SU-DHL-6 (cell line): ENCODE data around the gene RAVER2.

ENCODE experiments used
- H2AFZ ChIP-seq: fragments of 200-600 bp; sonication (generic); 2 replicates; pipeline ENCODE4 v1.6.1; 2014; ENCODE audit warnings: low read depth, mild to moderate bottlenecking, moderate library complexity, mixed read lengths, antibody characterized with exemption, low read length; ENCODE audit not compliant: severe bottlenecking
- H3F3A ChIP-seq: fragments of 200-600 bp; shearing (Covaris generic); 2 replicates; pipeline ENCODE4 v1.6.0; 2016; ENCODE audit warnings: antibody characterized with exemption, mild to moderate bottlenecking; ENCODE audit not compliant: insufficient read depth
- H3K27ac ChIP-seq: fragments of 200-600 bp; sonication (generic); 2 replicates; pipeline ENCODE4 v1.5.1; 2016; ENCODE audit warnings: low read depth, mild to moderate bottlenecking, low read length, moderate library complexity, mixed read lengths
- H3K27me3 ChIP-seq: fragments of 200-600 bp; sonication (generic), shearing (Covaris generic); 2 replicates; pipeline ENCODE4 v1.6.0; 2014; ENCODE audit warnings: mild to moderate bottlenecking, low read length
- H3K36me3 ChIP-seq: fragments of 200-600 bp; sonication (generic); 2 replicates; pipeline ENCODE4 v1.6.1; 2014; ENCODE audit warnings: mild to moderate bottlenecking, low read length, mixed read lengths
- H3K4me2 ChIP-seq: fragments of 300-600, 200-600 bp; shearing (Covaris generic), sonication (generic); 2 replicates; pipeline ENCODE4 v1.6.0; 2014; ENCODE audit warnings: low read length, low read depth, mild to moderate bottlenecking; ENCODE audit not compliant: poor library complexity, severe bottlenecking
- H3K4me3 ChIP-seq: fragments of 200-600 bp; sonication (generic); 2 replicates; pipeline ENCODE4 v1.5.1; 2014; ENCODE audit warnings: antibody characterized with exemption, low read length, mild to moderate bottlenecking, mixed read lengths; ENCODE audit not compliant: insufficient read depth, poor library complexity, severe bottlenecking
- H3K79me2 ChIP-seq: fragments of 200-600 bp; sonication (generic); 2 replicates; pipeline ENCODE4 v1.6.1; 2014; ENCODE audit warnings: mild to moderate bottlenecking, low read length, moderate library complexity; ENCODE audit not compliant: insufficient read depth
- H3K9ac ChIP-seq: fragments of 200-600 bp; sonication (generic); 2 replicates; pipeline ENCODE4 v1.7.0; 2014; ENCODE audit warnings: mild to moderate bottlenecking, low read length
- H3K9me2 ChIP-seq: fragments of 200-600 bp; sonication (generic); replicated peaks from 2 replicates; pipeline ENCODE4 v1.6.1; 2014; ENCODE audit warnings: low read length; ENCODE audit not compliant: insufficient read depth
- H3K9me3 ChIP-seq: fragments of 200-600 bp; sonication (generic); 2 replicates; pipeline ENCODE4 v1.6.1; 2014; ENCODE audit warnings: low read length, mixed read lengths; ENCODE audit not compliant: insufficient read depth
- H4K20me1 ChIP-seq: fragments of 200-600 bp; sonication (generic); 2 replicates; pipeline ENCODE4 v1.6.1; 2014; ENCODE audit warnings: low read depth, mild to moderate bottlenecking, antibody characterized with exemption, low read length, moderate library complexity, mixed read lengths
- EZH2phosphoT487 ChIP-seq: fragments of 200-600 bp; sonication (generic), shearing (Covaris generic); conservative IDR thresholded peaks from 2 replicates; pipeline ENCODE4 v1.6.1; 2018; ENCODE audit warnings: mild to moderate bottlenecking, antibody characterized with exemption, low read length, moderate library complexity, mixed read lengths
- TF ChIP-seq, protein P1 (sequence below): fragments of 200-600 bp; sonication (generic); IDR thresholded peaks from one replicate; pipeline ENCODE4 v1.5.1; 2017; ENCODE audit warnings: antibody characterized with exemption, mild to moderate bottlenecking, low read length, moderate library complexity; ENCODE audit not compliant: insufficient read depth, poor library complexity, severe bottlenecking

The RAVER2 gene

DNA sequence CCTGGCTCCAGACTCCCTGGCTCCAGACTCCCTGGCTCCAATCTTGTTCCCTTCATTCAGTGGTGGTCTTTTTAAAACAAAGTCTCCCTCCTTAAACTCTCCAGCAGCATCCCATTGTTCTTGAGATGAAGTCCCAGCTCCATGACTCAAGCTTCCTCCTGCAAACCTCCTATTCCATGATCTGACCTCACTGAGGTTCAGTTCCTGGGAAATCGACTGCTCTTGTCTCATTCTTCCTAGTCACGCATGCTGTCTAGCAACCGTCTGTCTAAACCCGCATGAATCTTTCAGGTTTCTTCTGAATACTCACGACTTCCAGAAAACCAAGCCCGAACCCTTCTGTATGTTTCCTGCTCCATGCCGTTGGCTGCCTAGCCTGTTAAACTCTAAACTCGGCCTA is 91.9 kb downstream of the RAVER2 start:
- H3K4me3 ChIP-seq: no peak overlapping the region
- no peak for TF ChIP-seq EZH2phosphoT487
- TF ChIP-seq, protein P1, sequence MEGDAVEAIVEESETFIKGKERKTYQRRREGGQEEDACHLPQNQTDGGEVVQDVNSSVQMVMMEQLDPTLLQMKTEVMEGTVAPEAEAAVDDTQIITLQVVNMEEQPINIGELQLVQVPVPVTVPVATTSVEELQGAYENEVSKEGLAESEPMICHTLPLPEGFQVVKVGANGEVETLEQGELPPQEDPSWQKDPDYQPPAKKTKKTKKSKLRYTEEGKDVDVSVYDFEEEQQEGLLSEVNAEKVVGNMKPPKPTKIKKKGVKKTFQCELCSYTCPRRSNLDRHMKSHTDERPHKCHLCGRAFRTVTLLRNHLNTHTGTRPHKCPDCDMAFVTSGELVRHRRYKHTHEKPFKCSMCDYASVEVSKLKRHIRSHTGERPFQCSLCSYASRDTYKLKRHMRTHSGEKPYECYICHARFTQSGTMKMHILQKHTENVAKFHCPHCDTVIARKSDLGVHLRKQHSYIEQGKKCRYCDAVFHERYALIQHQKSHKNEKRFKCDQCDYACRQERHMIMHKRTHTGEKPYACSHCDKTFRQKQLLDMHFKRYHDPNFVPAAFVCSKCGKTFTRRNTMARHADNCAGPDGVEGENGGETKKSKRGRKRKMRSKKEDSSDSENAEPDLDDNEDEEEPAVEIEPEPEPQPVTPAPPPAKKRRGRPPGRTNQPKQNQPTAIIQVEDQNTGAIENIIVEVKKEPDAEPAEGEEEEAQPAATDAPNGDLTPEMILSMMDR: no peak
- H3F3A ChIP-seq: no peaks in the 10 kb centered on the region
- H3K4me2 ChIP-seq: no peak overlapping the region
- H3K27ac ChIP-seq: no peak overlapping the region
- 0 out of 2 replicates have a peak, but pooled peaks cover 4% of the 10 kb centered on the region for H3K36me3 ChIP-seq
- H3K79me2 ChIP-seq: no peaks in the 10 kb centered on the region
- H3K9me3 ChIP-seq: no peaks in the 10 kb centered on the region
- no peaks in the 10 kb centered on the region for H3K9me2 ChIP-seq
- H4K20me1 ChIP-seq: no peaks in the 10 kb centered on the region
- no peaks in the 10 kb centered on the region for H3K27me3 ChIP-seq
- H3K9ac ChIP-seq: no peak overlapping the region
- H2AFZ ChIP-seq: no peak overlapping the region

GRCh38 chr1:64838486-64838885 is 93.6 kb downstream of the RAVER2 start:
- no peaks in the 10 kb centered on the region for H3K9me3 ChIP-seq
- H3K4me3 ChIP-seq: no peak overlapping the region
- H4K20me1 ChIP-seq: no peaks in the 10 kb centered on the region
- 0 out of 2 replicates have a peak, but pooled peaks cover 4% of the 10 kb centered on the region for H3K36me3 ChIP-seq
- TF ChIP-seq, protein P1: no peak
- no peak for TF ChIP-seq EZH2phosphoT487
- no peaks in the 10 kb centered on the region for H3K9me2 ChIP-seq
- no peak overlapping the region for H3K4me2 ChIP-seq
- H3K27ac ChIP-seq: no peak overlapping the region
- H3K27me3 ChIP-seq: no peaks in the 10 kb centered on the region
- H2AFZ ChIP-seq: no peak overlapping the region
- H3K79me2 ChIP-seq: no peaks in the 10 kb centered on the region
- H3F3A ChIP-seq: no peaks in the 10 kb centered on the region
- no peak overlapping the region for H3K9ac ChIP-seq

DNA sequence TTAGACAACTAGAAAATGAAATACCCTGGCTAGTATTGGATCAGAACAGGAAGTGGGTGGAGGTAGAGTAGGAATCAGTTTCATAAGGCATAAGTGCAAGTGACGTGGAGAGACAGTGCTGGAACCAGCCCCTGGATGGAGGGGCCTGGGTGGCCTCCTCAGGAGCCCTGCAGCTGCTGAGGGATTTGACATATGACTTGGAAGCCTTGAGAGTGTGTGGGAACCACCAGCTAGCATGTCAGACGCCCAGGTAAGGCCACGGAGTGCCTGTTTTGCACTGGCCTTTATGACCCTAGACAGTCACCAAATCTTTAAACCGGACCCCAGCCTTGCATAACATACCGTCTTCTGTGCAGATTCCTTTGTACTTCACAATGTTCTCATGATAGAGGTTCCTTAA is 94.4 kb downstream of the RAVER2 start:
- H3K4me2 ChIP-seq: no peak overlapping the region
- H3K79me2 ChIP-seq: no peaks in the 10 kb centered on the region
- no peak for TF ChIP-seq EZH2phosphoT487
- TF ChIP-seq, protein P1: no peak
- H3K9me3 ChIP-seq: no peaks in the 10 kb centered on the region
- H3K36me3 ChIP-seq: 0 out of 2 replicates have a peak, but pooled peaks cover 3% of the 10 kb centered on the region
- no peaks in the 10 kb centered on the region for H4K20me1 ChIP-seq
- H2AFZ ChIP-seq: no peak overlapping the region
- H3F3A ChIP-seq: no peaks in the 10 kb centered on the region
- no peak overlapping the region for H3K4me3 ChIP-seq
- no peaks in the 10 kb centered on the region for H3K9me2 ChIP-seq
- H3K27ac ChIP-seq: no peak overlapping the region
- H3K27me3 ChIP-seq: no peaks in the 10 kb centered on the region
- no peak overlapping the region for H3K9ac ChIP-seq
